ENCODE data around the gene PTPRD. TPM values are rescaled to one million over a fixed set of nuclear protein-coding genes. Genes with fewer than 3 reads are reported as not detected.
A peak's percentile ranks its signal among the peaks of the same experiment; 100 is the strongest.

The PTPRD gene
- total RNA-seq, 1 experiment from 2014 or later = 69.6 TPM

DNA sequence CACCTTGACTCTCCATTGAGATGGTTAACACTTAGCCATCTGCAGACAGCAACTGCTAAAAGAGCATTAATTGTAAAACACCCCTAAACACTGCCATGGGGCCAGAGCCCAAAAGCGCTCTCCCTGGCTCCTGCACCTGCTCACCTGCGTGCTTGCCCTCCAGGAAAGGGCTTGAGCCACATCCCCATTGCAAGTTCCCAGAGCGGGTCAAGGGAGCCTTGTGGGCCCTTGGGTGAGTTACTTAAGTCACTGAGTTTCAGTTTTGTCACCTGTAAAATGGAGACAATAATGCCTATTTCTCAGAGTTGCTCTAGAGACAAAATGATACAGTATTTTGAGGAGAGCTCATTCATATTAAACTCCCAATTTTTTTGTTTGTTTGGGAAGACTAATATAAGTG is 967.8 kb downstream of the PTPRD start:
- H3K4me3 Mint-ChIP-seq = no peak overlapping the region
- ChIA-PET POLR2A (no interaction called here), CTCF (no interaction called here)
- no peak overlapping the region for H3K27ac Mint-ChIP-seq
- DNase-seq (ENCODE audit: low spot score) (no peak), ATAC-seq (no peak)
- no peaks in the 10 kb centered on the region for H3K9me3 Mint-ChIP-seq
- H3K36me3 Mint-ChIP-seq = no peaks in the 10 kb centered on the region
- no peaks in the 10 kb centered on the region for H3K27me3 Mint-ChIP-seq (ENCODE audit: low read depth)
- H3K4me1 Mint-ChIP-seq = 0 out of 2 replicates have a peak, but pooled peaks cover 6% of the 10 kb centered on the region
- TF ChIP-seq RELA (CRISPR knock-in tag; IDR thresholded peaks at IDR 0.05; ENCODE audit: borderline replicate concordance) = no peak
- no peak for TF ChIP-seq SP1 (CRISPR knock-in tag; conservative IDR thresholded peaks at IDR 0.05)
- no peak for TF ChIP-seq IRF2 (CRISPR knock-in tag; IDR thresholded peaks at IDR 0.05; ENCODE audit: borderline replicate concordance, low read depth)
- TF ChIP-seq CREB1 (CRISPR knock-in tag; IDR thresholded peaks at IDR 0.05) = no peak
- TF ChIP-seq, protein P1, sequence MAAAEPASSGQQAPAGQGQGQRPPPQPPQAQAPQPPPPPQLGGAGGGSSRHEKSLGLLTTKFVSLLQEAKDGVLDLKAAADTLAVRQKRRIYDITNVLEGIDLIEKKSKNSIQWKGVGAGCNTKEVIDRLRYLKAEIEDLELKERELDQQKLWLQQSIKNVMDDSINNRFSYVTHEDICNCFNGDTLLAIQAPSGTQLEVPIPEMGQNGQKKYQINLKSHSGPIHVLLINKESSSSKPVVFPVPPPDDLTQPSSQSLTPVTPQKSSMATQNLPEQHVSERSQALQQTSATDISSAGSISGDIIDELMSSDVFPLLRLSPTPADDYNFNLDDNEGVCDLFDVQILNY (CRISPR knock-in tag; IDR thresholded peaks at IDR 0.05) = no peak
- no peak for TF ChIP-seq MYBL2 (CRISPR knock-in tag; IDR thresholded peaks at IDR 0.05)
- TF ChIP-seq EMX1 (CRISPR knock-in tag; IDR thresholded peaks at IDR 0.05) = no peak
- TF ChIP-seq, protein P2, sequence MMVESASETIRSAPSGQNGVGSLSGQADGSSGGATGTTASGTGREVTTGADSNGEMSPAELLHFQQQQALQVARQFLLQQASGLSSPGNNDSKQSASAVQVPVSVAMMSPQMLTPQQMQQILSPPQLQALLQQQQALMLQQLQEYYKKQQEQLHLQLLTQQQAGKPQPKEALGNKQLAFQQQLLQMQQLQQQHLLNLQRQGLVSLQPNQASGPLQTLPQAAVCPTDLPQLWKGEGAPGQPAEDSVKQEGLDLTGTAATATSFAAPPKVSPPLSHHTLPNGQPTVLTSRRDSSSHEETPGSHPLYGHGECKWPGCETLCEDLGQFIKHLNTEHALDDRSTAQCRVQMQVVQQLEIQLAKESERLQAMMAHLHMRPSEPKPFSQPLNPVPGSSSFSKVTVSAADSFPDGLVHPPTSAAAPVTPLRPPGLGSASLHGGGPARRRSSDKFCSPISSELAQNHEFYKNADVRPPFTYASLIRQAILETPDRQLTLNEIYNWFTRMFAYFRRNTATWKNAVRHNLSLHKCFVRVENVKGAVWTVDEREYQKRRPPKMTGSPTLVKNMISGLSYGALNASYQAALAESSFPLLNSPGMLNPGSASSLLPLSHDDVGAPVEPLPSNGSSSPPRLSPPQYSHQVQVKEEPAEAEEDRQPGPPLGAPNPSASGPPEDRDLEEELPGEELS (CRISPR knock-in tag; IDR thresholded peaks at IDR 0.05) = no peak
- TF ChIP-seq, protein P3, sequence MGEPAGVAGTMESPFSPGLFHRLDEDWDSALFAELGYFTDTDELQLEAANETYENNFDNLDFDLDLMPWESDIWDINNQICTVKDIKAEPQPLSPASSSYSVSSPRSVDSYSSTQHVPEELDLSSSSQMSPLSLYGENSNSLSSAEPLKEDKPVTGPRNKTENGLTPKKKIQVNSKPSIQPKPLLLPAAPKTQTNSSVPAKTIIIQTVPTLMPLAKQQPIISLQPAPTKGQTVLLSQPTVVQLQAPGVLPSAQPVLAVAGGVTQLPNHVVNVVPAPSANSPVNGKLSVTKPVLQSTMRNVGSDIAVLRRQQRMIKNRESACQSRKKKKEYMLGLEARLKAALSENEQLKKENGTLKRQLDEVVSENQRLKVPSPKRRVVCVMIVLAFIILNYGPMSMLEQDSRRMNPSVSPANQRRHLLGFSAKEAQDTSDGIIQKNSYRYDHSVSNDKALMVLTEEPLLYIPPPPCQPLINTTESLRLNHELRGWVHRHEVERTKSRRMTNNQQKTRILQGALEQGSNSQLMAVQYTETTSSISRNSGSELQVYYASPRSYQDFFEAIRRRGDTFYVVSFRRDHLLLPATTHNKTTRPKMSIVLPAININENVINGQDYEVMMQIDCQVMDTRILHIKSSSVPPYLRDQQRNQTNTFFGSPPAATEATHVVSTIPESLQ (CRISPR knock-in tag; IDR thresholded peaks at IDR 0.05) = no peak
- TF ChIP-seq, protein P4, sequence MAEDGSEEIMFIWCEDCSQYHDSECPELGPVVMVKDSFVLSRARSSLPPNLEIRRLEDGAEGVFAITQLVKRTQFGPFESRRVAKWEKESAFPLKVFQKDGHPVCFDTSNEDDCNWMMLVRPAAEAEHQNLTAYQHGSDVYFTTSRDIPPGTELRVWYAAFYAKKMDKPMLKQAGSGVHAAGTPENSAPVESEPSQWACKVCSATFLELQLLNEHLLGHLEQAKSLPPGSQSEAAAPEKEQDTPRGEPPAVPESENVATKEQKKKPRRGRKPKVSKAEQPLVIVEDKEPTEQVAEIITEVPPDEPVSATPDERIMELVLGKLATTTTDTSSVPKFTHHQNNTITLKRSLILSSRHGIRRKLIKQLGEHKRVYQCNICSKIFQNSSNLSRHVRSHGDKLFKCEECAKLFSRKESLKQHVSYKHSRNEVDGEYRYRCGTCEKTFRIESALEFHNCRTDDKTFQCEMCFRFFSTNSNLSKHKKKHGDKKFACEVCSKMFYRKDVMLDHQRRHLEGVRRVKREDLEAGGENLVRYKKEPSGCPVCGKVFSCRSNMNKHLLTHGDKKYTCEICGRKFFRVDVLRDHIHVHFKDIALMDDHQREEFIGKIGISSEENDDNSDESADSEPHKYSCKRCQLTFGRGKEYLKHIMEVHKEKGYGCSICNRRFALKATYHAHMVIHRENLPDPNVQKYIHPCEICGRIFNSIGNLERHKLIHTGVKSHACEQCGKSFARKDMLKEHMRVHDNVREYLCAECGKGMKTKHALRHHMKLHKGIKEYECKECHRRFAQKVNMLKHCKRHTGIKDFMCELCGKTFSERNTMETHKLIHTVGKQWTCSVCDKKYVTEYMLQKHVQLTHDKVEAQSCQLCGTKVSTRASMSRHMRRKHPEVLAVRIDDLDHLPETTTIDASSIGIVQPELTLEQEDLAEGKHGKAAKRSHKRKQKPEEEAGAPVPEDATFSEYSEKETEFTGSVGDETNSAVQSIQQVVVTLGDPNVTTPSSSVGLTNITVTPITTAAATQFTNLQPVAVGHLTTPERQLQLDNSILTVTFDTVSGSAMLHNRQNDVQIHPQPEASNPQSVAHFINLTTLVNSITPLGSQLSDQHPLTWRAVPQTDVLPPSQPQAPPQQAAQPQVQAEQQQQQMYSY (CRISPR knock-in tag; IDR thresholded peaks at IDR 0.05) = no peak
- TF ChIP-seq, protein P5, sequence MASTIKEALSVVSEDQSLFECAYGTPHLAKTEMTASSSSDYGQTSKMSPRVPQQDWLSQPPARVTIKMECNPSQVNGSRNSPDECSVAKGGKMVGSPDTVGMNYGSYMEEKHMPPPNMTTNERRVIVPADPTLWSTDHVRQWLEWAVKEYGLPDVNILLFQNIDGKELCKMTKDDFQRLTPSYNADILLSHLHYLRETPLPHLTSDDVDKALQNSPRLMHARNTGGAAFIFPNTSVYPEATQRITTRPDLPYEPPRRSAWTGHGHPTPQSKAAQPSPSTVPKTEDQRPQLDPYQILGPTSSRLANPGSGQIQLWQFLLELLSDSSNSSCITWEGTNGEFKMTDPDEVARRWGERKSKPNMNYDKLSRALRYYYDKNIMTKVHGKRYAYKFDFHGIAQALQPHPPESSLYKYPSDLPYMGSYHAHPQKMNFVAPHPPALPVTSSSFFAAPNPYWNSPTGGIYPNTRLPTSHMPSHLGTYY (CRISPR knock-in tag; IDR thresholded peaks at IDR 0.05) = no peak
- TF ChIP-seq ESRRA (CRISPR knock-in tag; IDR thresholded peaks at IDR 0.05; ENCODE audit: borderline replicate concordance) = no peak
- no peak for TF ChIP-seq JUN (CRISPR knock-in tag; IDR thresholded peaks at IDR 0.05)
- TF ChIP-seq, protein P6, sequence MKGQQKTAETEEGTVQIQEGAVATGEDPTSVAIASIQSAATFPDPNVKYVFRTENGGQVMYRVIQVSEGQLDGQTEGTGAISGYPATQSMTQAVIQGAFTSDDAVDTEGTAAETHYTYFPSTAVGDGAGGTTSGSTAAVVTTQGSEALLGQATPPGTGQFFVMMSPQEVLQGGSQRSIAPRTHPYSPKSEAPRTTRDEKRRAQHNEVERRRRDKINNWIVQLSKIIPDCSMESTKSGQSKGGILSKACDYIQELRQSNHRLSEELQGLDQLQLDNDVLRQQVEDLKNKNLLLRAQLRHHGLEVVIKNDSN (CRISPR knock-in tag; IDR thresholded peaks at IDR 0.05) = no peak

DNA sequence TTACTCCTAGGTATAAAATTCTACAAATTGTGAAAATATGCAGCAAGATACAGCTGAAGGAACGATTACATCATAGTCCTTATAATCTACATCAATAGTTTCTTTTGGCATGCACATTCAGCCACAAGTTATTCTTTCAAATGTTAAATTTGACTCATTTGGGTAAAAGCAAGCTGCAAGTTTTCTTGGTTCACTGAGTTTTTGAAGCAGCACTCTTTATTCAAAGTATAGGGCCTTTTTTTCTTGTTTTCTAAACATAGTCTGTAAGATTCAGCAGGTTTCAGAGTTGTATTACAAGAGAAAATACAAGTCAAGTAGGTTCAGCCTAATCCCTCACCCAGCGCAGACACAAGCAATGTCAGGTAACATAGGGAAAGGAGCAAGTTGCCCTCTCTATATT is 981.5 kb downstream of the PTPRD start:
- ChIA-PET CTCF (no interaction called here), POLR2A (interaction anchor here (0.7 kb wide), 1 partner anchor 308 kb away, joined by 3 read pairs; no protein-coding TSS in a partner anchor)
- Mint-ChIP-seq H3K4me1 (peaks cover 19% of the 10 kb centered on the region), H3K27me3 (ENCODE audit: low read depth) (no peaks in the 10 kb centered on the region), H3K4me3 (no peak overlapping the region), H3K36me3 (no peaks in the 10 kb centered on the region), H3K9me3 (peaks cover 3% of the 10 kb centered on the region), H3K27ac (peak overlapping the region; percentile 75)
- ATAC-seq = peak; percentile 71; the same call in 1 of the 2 replicates
- DNase-seq (ENCODE audit: low spot score) = no peak
- TF ChIP-seq ATF1 (CRISPR knock-in tag; IDR thresholded peaks at IDR 0.05) = no peak
- TF ChIP-seq TP53 (CRISPR knock-in tag; IDR thresholded peaks at IDR 0.05) = no peak
- TF ChIP-seq ZBTB21 (CRISPR knock-in tag; IDR thresholded peaks at IDR 0.05; ENCODE audit: borderline replicate concordance) = no peak
- TF ChIP-seq ZNF263 (CRISPR knock-in tag; IDR thresholded peaks at IDR 0.05; ENCODE audit: low read depth) = no peak
- TF ChIP-seq, protein P3 (CRISPR knock-in tag; IDR thresholded peaks at IDR 0.05) = no peak
- TF ChIP-seq, protein P7, sequence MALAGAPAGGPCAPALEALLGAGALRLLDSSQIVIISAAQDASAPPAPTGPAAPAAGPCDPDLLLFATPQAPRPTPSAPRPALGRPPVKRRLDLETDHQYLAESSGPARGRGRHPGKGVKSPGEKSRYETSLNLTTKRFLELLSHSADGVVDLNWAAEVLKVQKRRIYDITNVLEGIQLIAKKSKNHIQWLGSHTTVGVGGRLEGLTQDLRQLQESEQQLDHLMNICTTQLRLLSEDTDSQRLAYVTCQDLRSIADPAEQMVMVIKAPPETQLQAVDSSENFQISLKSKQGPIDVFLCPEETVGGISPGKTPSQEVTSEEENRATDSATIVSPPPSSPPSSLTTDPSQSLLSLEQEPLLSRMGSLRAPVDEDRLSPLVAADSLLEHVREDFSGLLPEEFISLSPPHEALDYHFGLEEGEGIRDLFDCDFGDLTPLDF (CRISPR knock-in tag; IDR thresholded peaks at IDR 0.05) = no peak
- TF ChIP-seq GABPB1 (CRISPR knock-in tag; IDR thresholded peaks at IDR 0.05) = no peak
- TF ChIP-seq NR3C1 (CRISPR knock-in tag; conservative IDR thresholded peaks at IDR 0.05; ENCODE audit: low read depth) = no peak
- TF ChIP-seq JUN (CRISPR knock-in tag; IDR thresholded peaks at IDR 0.05) = no peak
- TF ChIP-seq, protein P8, sequence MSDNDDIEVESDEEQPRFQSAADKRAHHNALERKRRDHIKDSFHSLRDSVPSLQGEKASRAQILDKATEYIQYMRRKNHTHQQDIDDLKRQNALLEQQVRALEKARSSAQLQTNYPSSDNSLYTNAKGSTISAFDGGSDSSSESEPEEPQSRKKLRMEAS (CRISPR knock-in tag; IDR thresholded peaks at IDR 0.05) = no peak
